Measurements from ENCODE around the gene PI4KA.
"Not testable (repeated sequence)": the region's sequence is repeated elsewhere in the genome, so short reads cannot be mapped to it uniquely, and the experiment has no call there.

DNA sequence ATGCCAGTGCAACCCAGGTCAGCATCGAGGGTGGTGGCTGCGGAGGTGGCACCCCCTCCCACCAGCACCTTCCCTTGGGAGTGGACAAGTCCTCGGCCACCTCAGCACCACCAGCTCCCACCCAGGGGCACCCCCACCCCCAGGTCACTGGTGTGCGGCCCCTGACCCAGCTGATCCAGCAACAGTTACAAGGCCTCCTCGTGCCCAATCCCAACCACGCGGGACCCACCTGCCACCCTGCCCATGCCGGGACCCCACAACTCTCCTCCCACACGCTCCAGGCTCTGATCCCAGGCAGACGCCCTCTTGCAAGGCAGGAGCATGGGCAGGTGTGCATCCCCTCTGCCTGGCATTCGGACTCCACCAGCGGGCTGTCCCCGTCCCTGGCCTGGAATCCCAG is 189.8 kb downstream of the PI4KA start:
- TF ChIP-seq, protein P1, sequence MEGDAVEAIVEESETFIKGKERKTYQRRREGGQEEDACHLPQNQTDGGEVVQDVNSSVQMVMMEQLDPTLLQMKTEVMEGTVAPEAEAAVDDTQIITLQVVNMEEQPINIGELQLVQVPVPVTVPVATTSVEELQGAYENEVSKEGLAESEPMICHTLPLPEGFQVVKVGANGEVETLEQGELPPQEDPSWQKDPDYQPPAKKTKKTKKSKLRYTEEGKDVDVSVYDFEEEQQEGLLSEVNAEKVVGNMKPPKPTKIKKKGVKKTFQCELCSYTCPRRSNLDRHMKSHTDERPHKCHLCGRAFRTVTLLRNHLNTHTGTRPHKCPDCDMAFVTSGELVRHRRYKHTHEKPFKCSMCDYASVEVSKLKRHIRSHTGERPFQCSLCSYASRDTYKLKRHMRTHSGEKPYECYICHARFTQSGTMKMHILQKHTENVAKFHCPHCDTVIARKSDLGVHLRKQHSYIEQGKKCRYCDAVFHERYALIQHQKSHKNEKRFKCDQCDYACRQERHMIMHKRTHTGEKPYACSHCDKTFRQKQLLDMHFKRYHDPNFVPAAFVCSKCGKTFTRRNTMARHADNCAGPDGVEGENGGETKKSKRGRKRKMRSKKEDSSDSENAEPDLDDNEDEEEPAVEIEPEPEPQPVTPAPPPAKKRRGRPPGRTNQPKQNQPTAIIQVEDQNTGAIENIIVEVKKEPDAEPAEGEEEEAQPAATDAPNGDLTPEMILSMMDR (conservative IDR thresholded peaks at IDR 0.05; ENCODE audit: low read length): not testable (repeated sequence)
- TF ChIP-seq EZH2phosphoT487 (IDR thresholded peaks at IDR 0.05; ENCODE audit: borderline replicate concordance, low read depth, low read length): not testable (repeated sequence)

Data from OCI-LY7 (cell line).